ENCODE data around the gene MBNL3.

The MBNL3 gene

DNA sequence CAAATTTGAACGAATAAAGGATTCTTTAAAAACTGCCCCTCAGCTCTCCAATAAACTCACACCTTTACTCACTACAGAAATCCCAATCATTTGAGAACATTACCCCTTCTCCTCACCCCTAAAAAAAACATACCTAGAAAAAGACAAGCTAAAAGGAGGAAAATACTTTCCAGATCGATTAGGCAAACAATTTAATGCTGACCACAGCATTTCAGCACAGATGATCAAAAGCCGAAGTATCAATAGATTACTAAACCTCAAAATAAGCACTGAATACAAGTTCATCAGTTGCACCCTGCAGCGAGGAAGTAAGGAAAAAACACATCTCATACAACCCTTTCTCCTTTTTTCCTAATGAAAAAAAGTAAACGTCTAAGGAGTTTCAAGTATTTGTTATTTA lies 65.5 kb downstream of the MBNL3 start:
- no peak overlapping the region for H3K4me3 ChIP-seq (ENCODE audit: low read depth, low read length)

DNA sequence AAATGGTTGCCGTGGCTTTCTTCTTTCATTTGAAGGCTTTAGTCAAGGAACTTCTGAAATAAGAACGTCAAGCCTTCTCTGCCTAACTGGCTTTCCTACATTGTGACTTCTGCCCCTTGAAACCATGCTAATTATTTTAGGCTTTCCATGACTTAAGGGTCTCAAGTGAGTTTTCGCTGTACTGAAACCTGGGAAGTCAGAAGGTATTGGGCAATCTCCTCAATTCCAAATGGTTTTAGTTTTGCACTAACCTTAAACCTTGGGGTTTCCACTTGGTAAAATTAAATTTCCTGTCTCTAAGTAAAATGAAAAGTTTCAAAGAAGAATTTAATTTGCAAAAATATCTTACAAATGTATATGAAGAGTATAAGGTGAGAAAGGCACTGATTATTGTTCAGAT lies 73.8 kb downstream of the MBNL3 start:
- H3K4me3 ChIP-seq (ENCODE audit: low read depth, low read length) = no peak overlapping the region

- H3K4me3 ChIP-seq (ENCODE audit: low read depth, low read length) = no peak overlapping the region
Observed at GRCh38 chrX:132414404-132414803, 74.4 kb downstream of the MBNL3 start.

GRCh38 chrX:132413459-132413858 lies 75.4 kb downstream of the MBNL3 start:
- no peak overlapping the region for H3K4me3 ChIP-seq (ENCODE audit: low read depth, low read length)

DNA sequence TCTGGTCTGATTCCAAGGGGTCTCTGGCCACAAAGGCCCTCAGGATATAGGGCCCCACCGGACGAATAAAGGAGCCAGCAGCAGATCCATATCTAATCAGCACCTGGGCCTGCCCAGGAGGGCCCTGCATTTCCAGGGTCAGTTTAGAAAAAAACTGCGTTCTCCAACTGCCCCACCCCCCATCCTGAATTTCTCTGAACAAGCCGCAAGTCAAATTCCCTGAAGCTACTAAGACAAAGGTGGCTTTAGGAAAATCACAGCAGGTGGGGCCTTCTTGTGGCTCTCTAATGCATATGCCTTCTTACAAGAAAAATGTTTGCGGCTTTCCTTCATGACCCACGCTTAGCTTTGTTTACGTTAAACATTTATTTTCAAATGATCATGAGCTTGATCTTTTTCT lies 76.6 kb downstream of the MBNL3 start:
- no peak overlapping the region for H3K4me3 ChIP-seq (ENCODE audit: low read depth, low read length)

DNA sequence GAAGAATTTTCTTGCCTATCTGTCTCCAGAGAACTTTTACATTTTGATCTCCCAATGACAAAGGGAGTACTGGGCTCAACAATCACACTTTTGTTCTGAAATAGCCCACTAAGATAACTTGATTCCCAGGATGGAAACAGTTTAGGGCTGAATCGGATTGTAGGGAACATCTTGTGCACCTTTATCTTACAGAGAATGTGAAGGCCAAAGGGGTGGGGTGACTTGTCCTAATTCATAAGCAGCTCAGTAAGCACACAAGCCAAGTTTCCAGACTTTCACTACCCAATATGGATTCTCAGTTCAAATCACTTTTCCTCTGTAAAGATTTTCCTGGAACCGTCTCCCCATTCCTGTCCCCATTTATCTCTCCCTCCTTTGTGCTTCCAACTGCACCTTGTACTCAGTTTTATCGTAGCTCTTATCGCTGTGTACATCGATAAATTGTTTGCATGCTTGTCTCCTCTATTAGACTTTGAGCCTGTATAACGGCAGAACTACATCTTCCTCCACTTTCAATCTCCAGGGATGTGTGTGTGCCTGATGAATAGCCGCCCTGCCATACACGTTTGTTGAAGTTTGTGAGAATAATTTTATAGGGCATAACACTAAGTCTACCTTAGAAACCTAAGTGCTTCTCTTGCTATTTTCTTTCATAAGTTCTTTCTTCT lies 77.4 kb downstream of the MBNL3 start:
- H3K4me3 ChIP-seq (ENCODE audit: low read depth, low read length) = no peak overlapping the region

DNA sequence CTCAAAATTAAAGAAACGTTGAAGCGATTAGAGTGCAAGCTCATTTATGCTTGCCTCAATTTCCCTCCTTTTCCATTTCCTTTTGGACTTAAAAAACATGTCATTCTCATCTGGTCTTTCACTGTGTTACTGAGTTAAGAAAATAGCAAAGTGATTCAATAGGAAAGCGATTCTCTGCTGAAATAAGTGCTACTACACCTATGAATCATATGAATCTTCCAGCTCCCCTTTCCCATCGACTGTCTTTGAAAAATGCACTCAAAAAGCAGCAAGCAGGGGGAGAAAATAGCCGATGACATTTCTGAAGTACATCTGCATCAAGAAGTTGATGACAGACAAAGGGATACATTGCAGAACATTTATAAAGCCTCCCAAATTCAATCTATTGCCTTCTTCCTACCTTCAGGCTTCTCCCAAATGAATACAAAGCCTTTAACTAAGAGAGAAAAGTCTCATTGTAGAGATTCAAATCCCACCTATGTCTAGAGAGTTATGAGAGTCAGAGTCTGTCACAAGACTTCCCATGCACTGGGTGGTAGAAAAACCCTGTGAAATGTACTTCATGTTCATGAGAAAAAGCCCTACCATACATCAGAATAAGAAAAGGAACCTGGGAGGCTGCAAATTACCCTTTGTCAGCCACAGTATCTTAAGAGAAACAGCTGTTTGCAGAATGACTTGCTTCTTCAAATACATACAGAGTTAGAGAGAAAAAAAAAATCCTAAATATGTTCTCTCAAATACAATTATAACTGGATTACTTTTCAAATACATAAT lies 78.9 kb downstream of the MBNL3 start:
- no peak overlapping the region for H3K4me3 ChIP-seq (ENCODE audit: low read depth, low read length)

DNA sequence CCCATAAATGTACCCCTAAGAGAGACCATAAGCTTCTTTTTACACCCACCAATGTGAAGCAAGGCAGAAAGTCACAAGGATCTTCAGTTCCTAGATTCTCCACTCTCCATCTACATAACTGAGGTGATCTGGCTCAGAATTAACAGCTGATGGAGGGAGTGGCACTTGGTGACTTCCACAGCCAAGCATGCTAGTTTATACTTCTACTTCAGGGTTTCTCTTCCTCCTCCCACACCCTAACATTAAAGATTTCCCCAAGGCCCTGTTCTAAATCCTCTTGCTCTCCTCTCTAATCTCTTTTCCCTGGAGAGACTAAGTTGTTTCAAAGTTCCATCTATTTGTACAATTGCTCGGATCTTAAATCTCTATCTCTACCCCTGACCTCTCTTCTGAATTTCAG lies 81.1 kb downstream of the MBNL3 start:
- H3K4me3 ChIP-seq (ENCODE audit: low read depth, low read length) = no peak overlapping the region

DNA sequence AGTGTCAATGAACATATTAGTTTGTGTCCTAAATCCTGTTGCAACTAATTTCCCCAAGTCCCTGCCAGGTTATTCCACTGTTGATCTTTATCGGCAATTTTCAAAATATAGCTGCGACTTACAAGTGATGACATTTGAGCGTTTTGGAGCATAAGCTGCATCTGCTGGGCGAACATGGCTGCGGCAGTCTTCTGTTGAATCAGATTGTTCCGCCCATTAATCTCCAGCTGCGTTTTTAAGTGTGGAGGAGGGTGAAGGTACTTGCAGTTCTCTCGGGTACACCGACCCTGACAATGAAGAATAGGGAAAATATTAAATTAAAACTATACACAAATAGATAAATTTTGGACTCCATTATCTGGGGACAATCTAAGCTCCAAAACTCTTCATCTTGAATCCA lies 82.7 kb downstream of the MBNL3 start:
- no peak overlapping the region for H3K4me3 ChIP-seq (ENCODE audit: low read depth, low read length)

DNA sequence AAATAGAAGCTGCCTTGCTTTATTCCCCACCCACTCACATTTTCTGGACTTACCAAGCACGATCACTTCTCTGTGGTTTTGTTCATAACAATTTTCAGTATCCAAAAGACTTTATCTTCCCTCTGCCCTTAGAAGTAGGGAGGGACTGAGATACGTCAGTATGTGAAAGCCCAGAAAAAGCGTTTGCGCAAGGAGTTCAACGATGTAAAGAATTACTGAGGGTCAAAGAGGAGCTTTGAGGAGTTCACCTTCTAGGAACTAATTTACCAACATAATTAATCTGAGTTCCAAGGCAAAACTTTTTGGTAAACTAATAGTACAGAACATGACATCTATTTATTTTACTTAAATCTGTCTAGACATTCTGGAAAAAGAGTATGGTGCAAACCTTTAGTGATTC lies 84.6 kb downstream of the MBNL3 start:
- H3K4me3 ChIP-seq (ENCODE audit: low read depth, low read length) = no peak overlapping the region

- H3K4me3 ChIP-seq (ENCODE audit: low read depth, low read length) = no peak overlapping the region
Observed at GRCh38 chrX:132401935-132402334, 86.9 kb downstream of the MBNL3 start.

DNA sequence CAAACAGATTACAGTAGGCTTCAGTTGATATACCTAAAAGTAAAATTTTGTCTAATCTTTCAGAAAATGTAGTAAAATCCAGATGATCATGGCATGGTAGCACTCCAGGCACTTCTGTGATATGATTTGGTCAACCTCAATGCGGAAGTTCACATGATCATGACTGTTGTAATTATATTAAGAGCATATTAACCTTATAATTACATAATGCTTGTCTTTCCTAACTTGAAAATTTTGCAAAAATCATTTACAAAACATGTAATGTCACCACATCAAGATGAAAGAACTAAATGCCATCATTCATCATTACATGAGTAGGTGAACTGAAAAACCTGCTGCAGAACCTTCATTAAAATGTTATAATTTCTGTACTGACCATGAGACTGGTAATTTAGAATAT lies 88.1 kb downstream of the MBNL3 start:
- H3K4me3 ChIP-seq (ENCODE audit: low read depth, low read length) = no peak overlapping the region

DNA sequence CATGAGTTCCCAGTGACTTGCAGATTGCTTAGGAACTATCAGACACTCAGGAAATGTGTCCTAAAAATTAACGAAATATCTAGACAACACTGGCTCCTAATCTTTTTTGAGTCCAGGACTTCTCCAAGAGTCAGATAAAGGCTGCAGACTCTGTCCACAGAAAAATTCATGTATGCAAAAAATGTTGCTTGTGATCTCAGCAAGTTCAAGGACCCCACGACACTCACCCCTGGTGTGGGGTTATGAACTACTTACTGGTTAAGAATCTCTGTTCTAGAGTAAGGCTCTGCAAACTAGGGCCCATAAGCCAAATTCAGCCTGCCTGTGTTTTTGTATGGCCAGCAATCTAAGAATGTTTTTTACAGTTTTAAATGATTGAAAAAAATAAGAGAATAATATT lies 93.2 kb downstream of the MBNL3 start:
- H3K4me3 ChIP-seq (ENCODE audit: low read depth, low read length) = no peak overlapping the region

GRCh38 chrX:132395026-132395425 lies 93.8 kb downstream of the MBNL3 start:
- H3K4me3 ChIP-seq (ENCODE audit: low read depth, low read length) = no peak overlapping the region

DNA sequence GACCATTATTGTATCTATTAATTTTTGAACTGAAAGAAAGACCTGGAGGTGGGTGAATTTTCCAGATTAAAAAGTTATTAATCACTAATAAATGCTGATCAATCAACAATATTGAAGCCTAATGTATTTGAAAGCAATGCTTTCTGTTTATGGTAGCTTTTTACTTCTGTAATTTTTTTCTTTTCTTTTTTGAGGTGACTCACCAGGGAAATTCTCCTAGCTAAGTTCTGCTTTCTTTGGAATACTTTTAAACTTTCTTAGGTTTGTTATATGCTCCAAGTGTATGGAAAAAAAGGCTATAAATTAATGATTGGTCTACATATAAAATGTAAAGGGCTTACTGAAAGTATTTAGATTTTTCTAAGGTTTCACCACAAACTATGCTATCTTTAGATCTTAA lies 94.2 kb downstream of the MBNL3 start:
- H3K4me3 ChIP-seq (ENCODE audit: low read depth, low read length) = no peak overlapping the region

DNA sequence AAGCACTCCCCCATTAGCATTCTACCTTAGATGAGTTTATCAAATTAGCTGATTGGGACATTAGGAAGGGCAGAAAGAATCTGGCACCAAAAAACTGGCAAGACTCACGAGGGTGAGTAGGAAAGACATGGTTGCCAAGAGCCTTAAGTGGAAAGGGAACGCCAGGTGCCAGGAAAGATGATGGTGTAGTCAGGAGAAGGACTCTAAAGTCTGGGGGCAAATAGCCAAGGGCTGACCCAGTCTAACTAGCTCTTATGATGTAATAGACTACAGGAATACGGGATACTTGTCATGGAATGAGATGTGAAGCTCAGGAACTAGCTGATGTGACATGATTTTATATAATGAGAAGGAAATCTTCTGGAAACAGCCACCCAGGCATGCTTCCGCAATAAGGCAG lies 94.8 kb downstream of the MBNL3 start:
- no peak overlapping the region for H3K4me3 ChIP-seq (ENCODE audit: low read depth, low read length)

DNA sequence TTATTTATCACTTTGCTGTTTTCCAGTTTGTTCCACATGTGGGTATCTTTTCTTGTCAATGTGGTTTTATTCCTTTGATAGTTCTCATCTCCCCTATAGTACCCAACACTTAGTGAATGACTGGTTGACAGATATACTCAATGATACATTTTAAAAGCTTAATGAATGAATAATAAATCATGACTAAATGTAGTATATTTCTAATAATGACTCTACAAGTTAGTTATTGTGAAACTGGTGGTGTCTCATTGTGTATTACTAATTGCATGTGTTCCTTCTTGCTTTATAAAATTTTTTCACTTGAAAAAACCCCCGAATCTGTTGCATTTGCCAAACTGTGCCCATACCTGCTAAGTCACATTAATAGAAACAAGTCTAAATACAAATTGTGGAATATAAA lies 95.4 kb downstream of the MBNL3 start:
- H3K4me3 ChIP-seq (ENCODE audit: low read depth, low read length) = no peak overlapping the region

DNA sequence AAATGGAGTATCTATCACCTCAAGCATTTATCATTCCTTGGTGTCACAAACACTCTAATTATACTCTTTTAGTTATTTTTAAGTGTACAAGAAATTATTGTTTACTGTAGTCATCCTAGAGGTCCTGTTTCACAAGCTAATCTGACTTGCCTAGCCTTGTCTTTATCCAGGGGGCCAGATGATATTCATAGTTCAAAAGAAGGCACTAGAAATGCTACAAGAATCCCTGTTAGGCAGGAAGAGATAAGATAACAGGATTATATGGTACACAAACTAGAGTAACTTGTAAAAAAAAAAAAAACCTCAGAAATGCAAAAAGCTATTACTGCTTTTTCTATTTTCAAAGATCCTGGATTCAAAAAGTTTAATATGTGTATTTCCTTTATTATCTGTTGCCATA lies 95.8 kb downstream of the MBNL3 start:
- H3K4me3 ChIP-seq (ENCODE audit: low read depth, low read length) = no peak overlapping the region

GRCh38 chrX:132390792-132391191 lies 98.0 kb downstream of the MBNL3 start:
- H3K4me3 ChIP-seq (ENCODE audit: low read depth, low read length) = no peak overlapping the region

GRCh38 chrX:132389480-132389879 lies 99.4 kb downstream of the MBNL3 start:
- no peak overlapping the region for H3K4me3 ChIP-seq (ENCODE audit: low read depth, low read length)

- H3K4me3 ChIP-seq (ENCODE audit: low read depth, low read length) = no peak overlapping the region
Observed at GRCh38 chrX:132388371-132388770, 100.5 kb downstream of the MBNL3 start.

DNA sequence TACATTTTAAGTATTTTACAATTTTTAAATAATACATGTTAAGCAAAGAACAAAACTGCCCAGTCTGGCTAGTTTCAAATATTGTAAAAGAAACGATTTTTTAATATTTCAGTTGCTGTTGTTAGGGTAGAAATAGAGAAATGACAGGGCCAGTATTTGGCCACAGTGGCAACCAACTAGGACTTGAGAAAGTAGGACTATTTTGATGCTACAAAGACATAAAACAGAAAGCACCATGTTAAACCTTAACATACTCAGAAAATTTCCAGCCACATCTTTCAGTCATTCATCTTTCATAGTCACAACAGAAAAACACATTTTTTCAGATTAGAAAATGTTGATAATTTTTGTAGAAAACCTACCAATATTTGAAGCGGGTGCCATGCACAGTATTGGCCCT lies 104.5 kb downstream of the MBNL3 start:
- H3K4me3 ChIP-seq (ENCODE audit: low read depth, low read length) = no peak overlapping the region

DNA sequence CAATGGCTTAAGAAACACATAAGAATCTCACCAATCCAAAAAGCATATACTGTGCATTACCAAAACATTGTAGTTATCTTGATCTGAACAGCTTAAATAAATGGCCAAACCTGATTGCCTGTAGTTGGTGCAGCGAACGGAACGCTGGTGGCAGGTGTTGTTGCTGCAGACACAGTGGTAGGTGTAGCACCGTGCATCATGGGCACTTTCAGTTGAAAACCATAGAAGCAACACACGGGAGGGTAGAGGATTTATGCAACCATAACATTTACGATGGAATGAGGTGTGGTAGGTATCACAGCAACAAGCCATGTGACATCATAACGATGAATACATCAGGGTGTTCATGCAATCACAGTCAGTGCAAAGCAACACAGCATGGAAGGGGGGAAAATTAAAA lies 106.8 kb downstream of the MBNL3 start:
- H3K4me3 ChIP-seq (ENCODE audit: low read depth, low read length) = no peak overlapping the region

All from iPS-11a (cell line).